GM10266 (cell line): Measurements from ENCODE around the gene TUBB2B.

ENCODE experiments used
- DNase-seq: peaks from one replicate; pipeline ENCODE4 v3.0.0; 2012; ENCODE audit errors: extremely low spot score
- CTCF ChIP-seq: IDR thresholded peaks from 2 replicates; pipeline ENCODE4 v1.5.1; 2012; ENCODE audit warnings: mild to moderate bottlenecking, low read depth; ENCODE audit not compliant: control insufficient read depth, insufficient read depth; ENCODE audit errors: missing control alignments

TUBB2B gene

GRCh38 chr6:3263096-3263495, 35.6 kb upstream of the TUBB2B start:
- no peak for TF ChIP-seq CTCF
- no peak for DNase-seq

- no peak for TF ChIP-seq CTCF
- no peak for DNase-seq
These were observed 34.5 kb upstream of the TUBB2B start for GRCh38 chr6:3261921-3262320.

GRCh38 chr6:3261518-3261820, 34.0 kb upstream of the TUBB2B start:
- TF ChIP-seq CTCF: no peak

GRCh38 chr6:3260772-3261517, 33.5 kb upstream of the TUBB2B start:
- TF ChIP-seq CTCF: no peak
- no peak for DNase-seq

More at GRCh38 chr6:3261518-3261820, 34.0 kb upstream of the TUBB2B start:
- no peak for DNase-seq

- DNase-seq: no peak
- no peak for TF ChIP-seq CTCF
These were observed 32.8 kb upstream of the TUBB2B start for GRCh38 chr6:3260296-3260695.

GRCh38 chr6:3259491-3259958, 32.1 kb upstream of the TUBB2B start:
- no peak for TF ChIP-seq CTCF
- DNase-seq: peak; percentile 64

GRCh38 chr6:3258720-3259490, 31.5 kb upstream of the TUBB2B start, which contains the start of gene PSMG4:
Gene PSMG4, plus strand, starts transcription at chr6:3258947. Its CDS starts 76 bp downstream, at chr6:3259023.
- TF ChIP-seq CTCF: no peak
- peak; percentile 100 for DNase-seq
